Head of caudate nucleus (tissue), 42 donors: ENCODE data around the gene GRIK3.
"Not testable (repeated sequence)": the region's sequence is repeated elsewhere in the genome, so short reads cannot be mapped to it uniquely, and the experiment has no call there.

Experiments used
- DNase-seq, 42 donors: peaks; one replicate each; pipeline versions ENCODE4 v3.0.0 to v3.0.0-alpha.2; 2020 to 2021; ENCODE audit warnings: mixed read lengths in 7 of 42
- intact Hi-C: fragments of 100-400 bp; cut with DNase I; formaldehyde crosslinking; loops from one replicate; pipeline ENCODE4 v1.15.0; 2022

GRIK3 gene

GRCh38 chr1:36900128-36900527 is 134.2 kb downstream of the GRIK3 start:
- intact Hi-C loops, result no loop called here

GRCh38 chr1:36897813-36898212 is 136.5 kb downstream of the GRIK3 start:
- not testable (repeated sequence) for DNase-seq

More at GRCh38 chr1:36900128-36900527, 134.2 kb downstream of the GRIK3 start:
- DNase-seq, result peak in 1 of 42 donors; percentile 14

GRCh38 chr1:36894824-36895223 is 139.5 kb downstream of the GRIK3 start:
- intact Hi-C loops, result no loop called here
- DNase-seq, result peak in 1 of 42 donors; percentile 8

More at GRCh38 chr1:36897813-36898212, 136.5 kb downstream of the GRIK3 start:
- intact Hi-C loops, result not testable (repeated sequence)

GRCh38 chr1:36890776-36891175 is 143.5 kb downstream of the GRIK3 start:
- DNase-seq, result peak in 3 of 42 donors; percentile 8 to 38 (median 25)
- intact Hi-C loops, result no loop called here

- DNase-seq, result peak in 4 of 42 donors; percentile 1 to 25 (median 12)
- intact Hi-C loops, result no loop called here
These were observed 144.7 kb downstream of the GRIK3 start for GRCh38 chr1:36889478-36890226.

GRCh38 chr1:36888811-36889477 is 145.4 kb downstream of the GRIK3 start:
- intact Hi-C loops, result no loop called here
- peak in 4 of 42 donors; percentile 3 to 21 (median 9) for DNase-seq

- intact Hi-C loops, result no loop called here
- DNase-seq, result peak in 5 of 42 donors; percentile 6 to 42 (median 35)
These were observed 148.6 kb downstream of the GRIK3 start for GRCh38 chr1:36885540-36886357.

- peak in 3 of 42 donors; percentile 6 to 33 (median 8) for DNase-seq
- intact Hi-C loops, result no loop called here
These were observed 149.5 kb downstream of the GRIK3 start for GRCh38 chr1:36884801-36885200.

- intact Hi-C loops, result no loop called here
These were observed 150.2 kb downstream of the GRIK3 start for GRCh38 chr1:36884029-36884701.

GRCh38 chr1:36883315-36883949 is 150.9 kb downstream of the GRIK3 start:
- intact Hi-C loops, result no loop called here
- DNase-seq, result peak in 2 of 42 donors; percentile 11 to 13

More at GRCh38 chr1:36884029-36884701, 150.2 kb downstream of the GRIK3 start:
- peak in 4 of 42 donors; percentile 0 to 34 (median 6) for DNase-seq

- peak in 3 of 42 donors; percentile 6 to 22 (median 7) for DNase-seq
These were observed 151.6 kb downstream of the GRIK3 start for GRCh38 chr1:36882536-36883285.

GRCh38 chr1:36881541-36881940 is 152.8 kb downstream of the GRIK3 start:
- intact Hi-C loops, result no loop called here
- DNase-seq, result peak in 2 of 42 donors; percentile 5 to 21

More at GRCh38 chr1:36882536-36883285, 151.6 kb downstream of the GRIK3 start:
- intact Hi-C loops, result no loop called here

- intact Hi-C loops, result no loop called here
- DNase-seq, result peak in 3 of 42 donors; percentile 4 to 21 (median 18)
These were observed 153.3 kb downstream of the GRIK3 start for GRCh38 chr1:36881068-36881405.

GRCh38 chr1:36880155-36881067 is 153.9 kb downstream of the GRIK3 start:
- intact Hi-C loops, result no loop called here
- peak in 4 of 42 donors; percentile 16 to 39 (median 34) for DNase-seq

- intact Hi-C loops, result no loop called here
- DNase-seq, result peak in 4 of 42 donors; percentile 12 to 35 (median 30)
These were observed 154.7 kb downstream of the GRIK3 start for GRCh38 chr1:36879613-36880012.

GRCh38 chr1:36876990-36877389 is 157.3 kb downstream of the GRIK3 start:
- DNase-seq, result peak in 1 of 42 donors; percentile 13
- intact Hi-C loops, result no loop called here
